CD4-positive, alpha-beta T cell treated with Interferon gamma for 1 hour (primary cell): ENCODE results near the gene SYNPO2L.

Source experiments
- DNase-seq: peaks from one replicate; pipeline ENCODE4 v3.0.0-alpha.2; 2020

Gene SYNPO2L

GRCh38 chr10:73601486-73601921 lies 54.3 kb downstream of the SYNPO2L start:
- no peak for DNase-seq

DNA sequence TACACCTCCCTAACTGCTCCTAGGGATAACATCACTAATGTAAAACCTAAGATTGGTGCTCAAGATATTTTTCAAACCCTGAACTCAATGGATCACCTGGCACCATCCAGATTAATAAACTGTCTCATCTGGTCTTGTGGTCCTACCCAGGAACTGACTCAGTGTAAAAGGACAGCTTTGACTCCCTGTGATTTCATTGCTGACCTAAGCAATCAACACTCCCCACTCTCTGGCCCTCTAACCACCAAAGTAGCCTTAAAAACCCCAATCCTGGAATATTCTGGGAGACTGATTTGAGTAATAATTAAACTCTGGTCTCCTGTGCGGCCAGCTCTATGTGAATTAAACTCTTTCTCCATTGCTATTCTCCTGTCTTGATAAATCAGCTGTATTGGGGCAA lies 58.5 kb downstream of the SYNPO2L start:
- no peak for DNase-seq
